ENCODE data around the gene MTHFR.

DNA sequence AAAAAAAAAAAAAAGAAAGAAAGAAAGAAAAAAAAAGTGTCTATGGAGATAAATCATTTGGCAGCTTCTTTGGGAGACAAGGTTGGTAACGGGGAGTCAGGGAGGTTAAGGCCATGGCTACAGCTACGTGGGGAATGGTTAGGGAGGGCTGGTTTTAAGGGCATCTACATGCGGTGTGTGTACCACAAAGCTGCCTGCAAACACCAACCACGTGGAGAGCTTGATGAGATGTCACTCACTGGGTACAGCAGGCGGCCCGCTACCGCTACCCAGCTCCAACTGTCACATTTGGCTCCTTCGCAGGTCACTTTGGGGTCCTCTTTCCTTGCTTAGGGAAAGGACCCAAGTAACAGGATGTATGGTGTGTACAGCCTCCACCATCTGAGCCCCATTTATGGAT lies 48.8 kb upstream of the MTHFR start:
- no peak for TF ChIP-seq TAF1 (IDR thresholded peaks at IDR 0.05; ENCODE audit: low read depth)
- TF ChIP-seq, protein P1, sequence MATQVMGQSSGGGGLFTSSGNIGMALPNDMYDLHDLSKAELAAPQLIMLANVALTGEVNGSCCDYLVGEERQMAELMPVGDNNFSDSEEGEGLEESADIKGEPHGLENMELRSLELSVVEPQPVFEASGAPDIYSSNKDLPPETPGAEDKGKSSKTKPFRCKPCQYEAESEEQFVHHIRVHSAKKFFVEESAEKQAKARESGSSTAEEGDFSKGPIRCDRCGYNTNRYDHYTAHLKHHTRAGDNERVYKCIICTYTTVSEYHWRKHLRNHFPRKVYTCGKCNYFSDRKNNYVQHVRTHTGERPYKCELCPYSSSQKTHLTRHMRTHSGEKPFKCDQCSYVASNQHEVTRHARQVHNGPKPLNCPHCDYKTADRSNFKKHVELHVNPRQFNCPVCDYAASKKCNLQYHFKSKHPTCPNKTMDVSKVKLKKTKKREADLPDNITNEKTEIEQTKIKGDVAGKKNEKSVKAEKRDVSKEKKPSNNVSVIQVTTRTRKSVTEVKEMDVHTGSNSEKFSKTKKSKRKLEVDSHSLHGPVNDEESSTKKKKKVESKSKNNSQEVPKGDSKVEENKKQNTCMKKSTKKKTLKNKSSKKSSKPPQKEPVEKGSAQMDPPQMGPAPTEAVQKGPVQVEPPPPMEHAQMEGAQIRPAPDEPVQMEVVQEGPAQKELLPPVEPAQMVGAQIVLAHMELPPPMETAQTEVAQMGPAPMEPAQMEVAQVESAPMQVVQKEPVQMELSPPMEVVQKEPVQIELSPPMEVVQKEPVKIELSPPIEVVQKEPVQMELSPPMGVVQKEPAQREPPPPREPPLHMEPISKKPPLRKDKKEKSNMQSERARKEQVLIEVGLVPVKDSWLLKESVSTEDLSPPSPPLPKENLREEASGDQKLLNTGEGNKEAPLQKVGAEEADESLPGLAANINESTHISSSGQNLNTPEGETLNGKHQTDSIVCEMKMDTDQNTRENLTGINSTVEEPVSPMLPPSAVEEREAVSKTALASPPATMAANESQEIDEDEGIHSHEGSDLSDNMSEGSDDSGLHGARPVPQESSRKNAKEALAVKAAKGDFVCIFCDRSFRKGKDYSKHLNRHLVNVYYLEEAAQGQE (IDR thresholded peaks at IDR 0.05; ENCODE audit: low read depth), result no peak
- no peak for TF ChIP-seq YY1 (IDR thresholded peaks at IDR 0.05; ENCODE audit: low read depth)
- TF ChIP-seq FOXM1 (IDR thresholded peaks at IDR 0.05; ENCODE audit: borderline replicate concordance, low read depth), result no peak
- TF ChIP-seq TCF12 (IDR thresholded peaks at IDR 0.05; ENCODE audit: low read depth), result no peak
- TF ChIP-seq RAD21 (IDR thresholded peaks at IDR 0.05; ENCODE audit: low read depth), result no peak
- TF ChIP-seq CEBPB (IDR thresholded peaks at IDR 0.05), result no peak
- TF ChIP-seq EP300 (IDR thresholded peaks at IDR 0.05; ENCODE audit: borderline replicate concordance), result no peak
- TF ChIP-seq CREB1 (IDR thresholded peaks at IDR 0.05; ENCODE audit: low read depth), result no peak
- no peak for TF ChIP-seq EGR1 (IDR thresholded peaks at IDR 0.05)
- TF ChIP-seq, protein P2, sequence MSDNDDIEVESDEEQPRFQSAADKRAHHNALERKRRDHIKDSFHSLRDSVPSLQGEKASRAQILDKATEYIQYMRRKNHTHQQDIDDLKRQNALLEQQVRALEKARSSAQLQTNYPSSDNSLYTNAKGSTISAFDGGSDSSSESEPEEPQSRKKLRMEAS (IDR thresholded peaks at IDR 0.05), result no peak
- TF ChIP-seq ZBTB7A (IDR thresholded peaks at IDR 0.05; ENCODE audit: low read depth), result no peak
- no peak for TF ChIP-seq NFIC (IDR thresholded peaks at IDR 0.05)
